Measurements from ENCODE around the gene PPP4R4.

DNA sequence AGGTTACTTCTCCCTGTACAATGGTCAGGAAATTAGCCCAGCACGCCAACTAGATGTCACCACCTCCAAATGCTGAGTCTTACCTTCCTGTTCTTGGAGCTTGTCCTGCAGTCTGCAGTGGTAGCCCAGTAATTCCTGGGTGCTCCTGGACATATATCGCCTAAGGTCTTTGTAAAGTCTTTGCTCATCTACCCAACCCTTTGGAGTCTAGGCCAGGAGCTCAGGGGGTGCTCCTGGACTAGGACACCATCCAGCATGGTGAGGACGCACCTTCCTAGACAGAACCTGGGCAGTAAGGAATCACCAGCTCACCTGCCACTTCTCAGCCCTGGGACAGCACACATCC is 118.4 kb downstream of the PPP4R4 start:
- TF ChIP-seq, protein P1, sequence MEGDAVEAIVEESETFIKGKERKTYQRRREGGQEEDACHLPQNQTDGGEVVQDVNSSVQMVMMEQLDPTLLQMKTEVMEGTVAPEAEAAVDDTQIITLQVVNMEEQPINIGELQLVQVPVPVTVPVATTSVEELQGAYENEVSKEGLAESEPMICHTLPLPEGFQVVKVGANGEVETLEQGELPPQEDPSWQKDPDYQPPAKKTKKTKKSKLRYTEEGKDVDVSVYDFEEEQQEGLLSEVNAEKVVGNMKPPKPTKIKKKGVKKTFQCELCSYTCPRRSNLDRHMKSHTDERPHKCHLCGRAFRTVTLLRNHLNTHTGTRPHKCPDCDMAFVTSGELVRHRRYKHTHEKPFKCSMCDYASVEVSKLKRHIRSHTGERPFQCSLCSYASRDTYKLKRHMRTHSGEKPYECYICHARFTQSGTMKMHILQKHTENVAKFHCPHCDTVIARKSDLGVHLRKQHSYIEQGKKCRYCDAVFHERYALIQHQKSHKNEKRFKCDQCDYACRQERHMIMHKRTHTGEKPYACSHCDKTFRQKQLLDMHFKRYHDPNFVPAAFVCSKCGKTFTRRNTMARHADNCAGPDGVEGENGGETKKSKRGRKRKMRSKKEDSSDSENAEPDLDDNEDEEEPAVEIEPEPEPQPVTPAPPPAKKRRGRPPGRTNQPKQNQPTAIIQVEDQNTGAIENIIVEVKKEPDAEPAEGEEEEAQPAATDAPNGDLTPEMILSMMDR (conservative IDR thresholded peaks at IDR 0.05): no peak
- TF ChIP-seq EZH2 (IDR thresholded peaks at IDR 0.05; ENCODE audit: low read depth): no peak

Measured in PC-9 (cell line).